Mononuclear cell (primary cell): ENCODE data around the gene PCDH8. TPM values are rescaled to one million over a fixed set of nuclear protein-coding genes. Genes with fewer than 3 reads are reported as not detected.
"Not testable (repeated sequence)": the region's sequence is repeated elsewhere in the genome, so short reads cannot be mapped to it uniquely, and the experiment has no call there.

Experiments
- H3K27me3 ChIP-seq: 2 replicates; pipeline ENCODE4 v1.6.0; 2011; ENCODE audit warnings: low read length, control low read depth; ENCODE audit not compliant: insufficient read depth
- H3K4me1 ChIP-seq: 2 replicates; pipeline ENCODE4 v1.5.1; 2011; ENCODE audit warnings: mild to moderate bottlenecking, low read length, control low read depth; ENCODE audit not compliant: insufficient read depth
- H3K4me3 ChIP-seq: 2 replicates; pipeline ENCODE4 v1.5.1; 2011; ENCODE audit warnings: mild to moderate bottlenecking, low read length, moderate library complexity
- H3K9me3 ChIP-seq: 2 replicates; pipeline ENCODE4 v1.5.1; 2011; ENCODE audit warnings: low read depth, mild to moderate bottlenecking, control low read depth, low read length
- total RNA-seq: library from RNA; depleted of rRNA; stranded (reverse); fragments of >200 nt; gene quantifications from one replicate; pipeline ENCODE4 v1.2.3, GENCODE V29; 2012

Gene PCDH8
- total RNA-seq, 1 donor, result not detected

DNA sequence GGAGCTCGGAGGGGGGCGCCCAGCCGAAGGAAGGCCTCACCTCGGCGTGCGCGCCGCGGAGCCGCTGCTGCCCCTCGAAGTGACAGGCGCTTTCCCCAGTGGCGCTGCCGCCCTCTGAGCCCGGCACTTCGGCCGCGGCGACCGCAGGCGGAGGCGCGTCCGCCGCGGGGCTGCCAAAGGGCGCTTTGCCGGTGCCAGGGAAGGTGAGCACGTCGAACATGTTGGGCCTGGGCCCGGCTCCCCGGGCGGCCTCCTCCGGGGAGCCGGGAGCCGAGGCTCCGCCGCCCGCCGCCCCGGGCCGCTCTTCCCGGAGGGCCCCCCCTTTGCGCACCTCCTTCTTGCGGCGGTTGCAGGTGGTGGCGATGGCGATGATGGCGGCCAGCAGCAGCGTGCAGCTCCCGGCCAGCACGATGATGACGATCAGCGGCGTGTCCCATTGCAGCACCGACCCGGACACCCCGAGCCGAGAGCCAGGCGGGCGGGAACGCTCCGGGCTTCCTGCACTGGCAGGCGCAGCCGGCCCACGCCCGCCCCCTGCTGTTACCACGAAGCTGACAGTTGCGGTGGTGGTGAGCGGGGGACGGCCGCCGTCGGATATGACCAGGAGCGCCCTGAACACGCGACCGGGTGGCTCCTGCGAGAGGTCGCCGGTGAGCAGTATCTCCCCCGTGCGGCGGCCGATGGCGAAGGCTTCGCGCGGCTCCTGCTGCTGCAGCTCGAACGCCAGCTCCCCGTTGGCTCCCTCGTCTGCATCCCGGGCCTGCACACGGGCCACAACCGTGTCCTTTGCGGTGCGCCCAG lies 2.5 kb downstream of the PCDH8 start:
- no peaks in the 10 kb centered on the region for H3K9me3 ChIP-seq
- H3K27me3 ChIP-seq, result peaks cover 75% of the 10 kb centered on the region
- H3K4me3 ChIP-seq, result no peak overlapping the region

DNA sequence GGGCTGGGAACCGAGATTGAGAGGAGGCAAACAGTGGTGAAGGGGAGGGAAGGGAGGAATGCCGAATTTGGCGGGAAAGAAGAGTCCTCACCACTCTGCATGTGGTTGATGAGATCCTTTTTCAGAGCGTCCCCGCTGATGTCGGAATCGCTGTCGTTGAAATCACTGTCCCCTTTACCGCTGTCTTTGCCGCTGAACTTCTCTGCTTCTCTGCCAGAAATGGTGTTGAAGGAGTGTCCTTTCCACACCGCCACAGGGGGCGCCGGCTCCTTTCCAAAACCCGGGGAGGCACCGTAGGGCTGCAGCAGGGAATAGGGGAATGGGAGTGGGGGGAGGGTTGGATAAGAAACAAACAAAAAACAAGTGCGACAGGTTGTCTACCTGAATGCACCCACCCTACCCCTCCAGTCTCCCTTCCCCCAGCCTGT lies 3.1 kb downstream of the PCDH8 start:
- Histone ChIP-seq H3K4me1 (peaks cover 7% of the 10 kb centered on the region), H3K4me3 (no peak overlapping the region), H3K27me3 (peaks cover 74% of the 10 kb centered on the region), H3K9me3 (no peaks in the 10 kb centered on the region)

More for the DNA sequence above, 2.5 kb downstream of the PCDH8 start:
- H3K4me1 ChIP-seq, result peaks cover 13% of the 10 kb centered on the region

DNA sequence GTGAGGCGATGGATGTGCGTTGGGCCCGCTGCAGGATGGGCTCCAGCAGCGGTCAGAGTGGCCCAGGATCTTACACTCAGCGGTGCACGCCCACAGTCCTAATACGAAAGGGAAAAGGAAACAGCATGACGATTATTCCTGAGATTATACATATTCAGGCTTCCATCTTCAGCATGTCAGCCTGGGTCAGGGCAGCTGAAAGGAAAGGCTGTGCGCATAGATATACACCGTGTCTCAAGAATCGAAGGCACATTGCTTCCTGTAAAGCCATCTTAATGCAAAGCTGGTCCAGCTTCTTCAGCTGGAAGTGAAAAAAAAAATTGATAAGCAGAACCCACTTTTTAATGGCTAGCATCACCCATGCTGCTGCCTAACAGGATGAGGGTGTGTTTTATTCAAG lies 3.6 kb downstream of the PCDH8 start:
- Histone ChIP-seq H3K27me3 (peaks cover 72% of the 10 kb centered on the region), H3K4me3 (no peak overlapping the region), H3K4me1 (peaks cover 5% of the 10 kb centered on the region)

DNA sequence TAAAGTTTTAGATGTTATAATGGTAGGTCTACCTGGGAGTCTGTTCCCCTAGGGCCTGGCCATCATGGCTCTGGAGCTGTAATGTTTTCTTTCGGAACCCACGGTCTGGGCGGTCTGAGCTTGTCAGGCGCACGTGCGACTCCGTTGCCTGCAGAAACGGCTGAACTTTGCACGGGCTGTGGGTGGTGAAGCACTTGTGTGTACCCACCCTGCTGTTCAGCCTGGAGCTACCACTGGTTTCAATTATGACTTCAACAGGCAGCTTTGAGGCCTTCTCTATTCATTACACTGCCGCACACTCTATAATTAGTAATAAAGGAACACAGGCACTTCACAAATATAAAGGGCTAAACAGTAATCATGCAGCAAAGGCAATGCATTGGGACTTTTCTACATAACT lies 6.0 kb downstream of the PCDH8 start:
- H3K9me3 ChIP-seq, result no peaks in the 10 kb centered on the region
- peaks cover 5% of the 10 kb centered on the region for H3K4me1 ChIP-seq
- H3K4me3 ChIP-seq, result no peak overlapping the region
- H3K27me3 ChIP-seq, result peaks cover 48% of the 10 kb centered on the region

More for the DNA sequence above, 3.6 kb downstream of the PCDH8 start:
- no peaks in the 10 kb centered on the region for H3K9me3 ChIP-seq

DNA sequence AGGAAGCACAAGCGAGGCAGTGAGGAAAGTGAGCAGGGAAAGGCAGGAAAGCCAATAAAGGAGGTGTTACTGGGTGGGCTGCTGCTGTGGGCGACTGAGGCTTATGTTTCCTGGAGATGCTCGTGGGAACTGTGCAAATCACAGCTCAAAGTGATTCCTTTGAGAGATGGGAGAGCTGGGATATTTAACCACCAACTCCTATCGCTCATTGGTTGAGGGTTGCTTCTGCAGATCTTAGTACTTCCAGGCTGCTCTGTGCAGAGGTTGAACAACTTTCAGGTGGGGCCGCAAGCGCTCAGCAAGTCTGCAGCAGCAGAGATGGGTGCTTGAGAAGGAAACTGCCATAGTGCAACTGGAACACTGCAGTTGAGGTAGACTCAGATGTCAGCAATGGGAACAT lies 8.4 kb downstream of the PCDH8 start:
- Histone ChIP-seq H3K9me3 (no peaks in the 10 kb centered on the region), H3K27me3 (peaks cover 25% of the 10 kb centered on the region), H3K4me3 (no peak overlapping the region), H3K4me1 (no peaks in the 10 kb centered on the region)

DNA sequence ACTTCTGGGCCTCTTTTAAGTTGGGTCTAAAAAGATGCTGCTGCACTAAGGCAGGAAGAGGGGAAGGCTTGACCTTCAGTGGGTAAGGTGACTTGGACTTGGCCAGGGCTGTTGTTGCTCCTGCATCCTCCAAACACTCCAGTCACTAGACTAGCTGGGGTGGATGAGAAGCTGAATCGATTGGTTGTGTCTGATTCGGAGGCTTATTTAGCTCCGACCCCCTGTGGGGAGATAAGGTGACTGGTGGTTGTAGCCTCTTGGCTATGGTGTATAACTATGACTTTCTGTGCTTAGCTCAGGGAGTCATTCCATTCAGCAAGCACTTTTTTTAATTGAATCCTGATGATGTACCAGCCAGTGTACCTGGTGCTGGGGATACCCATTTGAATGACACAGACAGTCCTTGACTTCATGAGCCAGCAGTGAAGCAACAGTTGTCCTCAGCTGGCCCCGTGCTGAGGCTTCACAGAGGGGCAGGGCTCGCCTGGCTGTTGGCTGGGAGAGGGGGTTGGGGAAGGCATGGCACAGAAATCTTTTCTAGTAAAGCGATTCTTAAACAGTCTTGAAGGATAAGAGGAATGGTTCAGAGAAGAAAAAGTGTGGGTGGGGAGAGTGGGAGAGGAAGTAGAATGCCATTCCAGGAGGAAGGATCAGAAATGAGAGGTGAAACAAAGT lies 9.9 kb downstream of the PCDH8 start:
- H3K4me3 ChIP-seq, result no peak overlapping the region
- H3K27me3 ChIP-seq, result peaks cover 12% of the 10 kb centered on the region
- no peaks in the 10 kb centered on the region for H3K9me3 ChIP-seq
- H3K4me1 ChIP-seq, result no peaks in the 10 kb centered on the region

DNA sequence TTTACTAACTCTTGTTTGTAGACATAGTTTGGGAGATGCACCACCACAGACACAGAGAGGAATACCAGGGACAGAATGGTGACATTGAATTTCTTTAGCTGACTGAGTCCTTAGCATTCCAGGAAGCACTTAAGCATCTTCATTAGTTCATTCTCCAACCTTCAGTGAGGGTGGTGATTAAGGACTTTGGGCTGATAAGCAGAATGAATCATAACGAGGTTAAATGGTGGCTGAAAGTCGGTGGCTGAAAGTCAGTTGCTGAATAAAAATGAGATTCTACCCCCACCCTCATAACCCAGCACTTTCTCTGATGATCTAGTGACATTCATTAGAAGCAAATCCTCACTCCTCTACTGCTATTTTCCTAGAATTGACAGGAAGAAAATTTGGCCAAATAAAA lies 10.6 kb downstream of the PCDH8 start:
- H3K4me3 ChIP-seq, result no peak overlapping the region
- H3K9me3 ChIP-seq, result no peaks in the 10 kb centered on the region

DNA sequence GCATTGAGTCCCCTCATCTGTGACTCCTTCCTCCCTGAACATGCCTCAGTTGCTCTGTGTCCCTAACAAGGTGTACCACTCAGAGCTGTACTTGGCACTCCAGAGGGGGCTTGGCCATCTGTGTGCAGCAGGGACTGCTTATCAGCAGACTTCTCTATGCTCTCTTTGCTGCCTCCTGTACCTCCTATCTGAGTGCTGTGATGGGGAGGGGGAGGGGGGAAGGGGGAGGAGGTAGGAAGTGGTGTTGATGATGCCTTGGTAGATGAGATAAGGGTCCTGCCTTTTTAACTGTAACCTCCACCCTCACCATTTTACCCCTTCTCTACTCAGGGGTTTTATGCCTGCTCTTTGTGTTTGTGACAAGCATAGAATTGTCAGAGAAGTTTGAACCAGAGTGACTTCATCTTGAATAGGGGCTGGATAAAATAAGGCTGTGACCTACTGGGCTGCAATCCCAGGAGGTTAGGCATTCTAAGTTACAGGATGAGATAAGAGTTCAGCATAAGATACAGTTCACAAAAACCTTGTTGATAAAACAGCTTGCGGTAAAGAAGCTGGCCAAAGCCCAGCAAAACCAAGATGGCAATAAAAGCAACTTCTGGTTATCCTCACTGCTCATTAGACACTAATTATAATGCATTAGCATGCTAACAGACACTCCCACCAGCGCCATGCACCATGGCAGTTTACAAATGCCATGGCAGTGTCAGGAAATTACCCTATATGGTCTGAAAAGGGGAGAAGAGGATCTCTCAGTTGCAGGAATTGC lies 13.2 kb downstream of the PCDH8 start:
- Histone ChIP-seq H3K27me3 (peaks cover 1% of the 10 kb centered on the region), H3K4me1 (no peaks in the 10 kb centered on the region), H3K9me3 (no peaks in the 10 kb centered on the region)

More for the DNA sequence above, 10.6 kb downstream of the PCDH8 start:
- peaks cover 8% of the 10 kb centered on the region for H3K27me3 ChIP-seq
- no peaks in the 10 kb centered on the region for H3K4me1 ChIP-seq

DNA sequence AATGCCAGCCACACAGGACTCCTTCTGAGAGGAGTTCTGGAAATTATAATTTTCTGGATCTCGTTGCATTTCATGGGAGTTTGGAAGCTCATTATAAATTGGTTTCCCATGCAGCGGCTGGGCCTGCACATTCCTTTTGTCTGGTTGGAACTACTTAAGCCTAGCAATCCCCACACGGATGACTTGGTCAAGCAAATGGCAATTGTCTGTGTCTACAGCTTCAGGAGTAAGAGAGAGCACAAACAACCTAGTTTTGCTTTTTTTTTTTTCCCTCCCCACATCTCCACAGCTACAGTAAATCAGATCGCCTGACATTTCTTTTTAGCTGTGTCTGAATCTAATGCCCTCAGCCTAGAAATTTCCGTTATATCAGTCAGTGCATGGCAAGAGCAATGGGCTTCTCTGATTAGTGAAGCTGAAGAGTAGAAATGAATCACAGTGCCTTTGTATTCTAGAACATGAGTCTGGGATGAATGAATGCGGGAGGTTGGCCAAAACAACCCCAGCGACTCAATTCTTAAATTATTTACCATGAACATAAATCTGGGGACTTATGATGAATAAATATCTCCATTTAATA lies 15.1 kb downstream of the PCDH8 start:
- Histone ChIP-seq H3K4me1 (no peaks in the 10 kb centered on the region), H3K4me3 (no peak overlapping the region), H3K9me3 (no peaks in the 10 kb centered on the region), H3K27me3 (no peaks in the 10 kb centered on the region)

More for the DNA sequence above, 13.2 kb downstream of the PCDH8 start:
- H3K4me3 ChIP-seq, result no peak overlapping the region

DNA sequence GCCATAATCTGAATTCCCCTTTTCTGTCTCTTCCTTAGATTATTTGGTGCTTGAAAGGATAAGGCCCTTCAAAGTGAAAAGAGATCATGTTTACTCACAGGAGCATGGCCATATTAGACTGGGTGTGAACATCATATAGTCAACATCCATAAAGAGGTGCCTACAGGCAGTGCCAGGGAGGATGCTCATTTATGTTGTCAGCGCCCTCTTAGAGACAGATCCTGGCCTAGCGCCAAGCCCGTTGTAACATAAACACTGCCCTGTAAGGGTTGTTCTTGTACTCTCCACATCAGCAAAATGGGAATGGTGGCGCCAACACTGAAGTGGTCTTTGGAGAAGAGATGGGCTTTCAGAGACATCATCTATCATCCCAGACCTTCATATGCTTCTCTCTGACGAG lies 16.1 kb downstream of the PCDH8 start:
- Histone ChIP-seq H3K4me1 (no peaks in the 10 kb centered on the region), H3K27me3 (no peaks in the 10 kb centered on the region), H3K9me3 (no peaks in the 10 kb centered on the region), H3K4me3 (no peak overlapping the region)

DNA sequence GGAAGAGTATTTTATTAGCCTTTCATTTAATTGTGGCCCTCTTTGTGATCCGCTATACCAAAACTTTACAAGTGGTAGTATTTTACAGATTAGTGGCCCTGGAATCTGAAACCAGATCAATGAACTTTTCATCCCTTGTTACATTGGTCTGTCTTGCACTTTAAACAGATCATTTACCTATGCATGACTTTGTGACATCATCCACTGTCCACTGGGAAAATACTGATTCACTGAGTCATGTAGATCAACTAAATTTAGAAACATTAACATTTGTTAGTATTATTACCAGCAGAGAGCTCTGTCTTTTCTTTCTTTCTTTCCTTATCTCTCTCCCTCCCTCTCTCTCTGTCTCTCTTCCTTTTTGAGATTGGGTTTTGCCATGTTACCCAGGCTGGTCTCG lies 17.5 kb downstream of the PCDH8 start:
- Histone ChIP-seq H3K27me3 (no peaks in the 10 kb centered on the region), H3K4me3 (no peak overlapping the region), H3K4me1 (no peaks in the 10 kb centered on the region), H3K9me3 (no peaks in the 10 kb centered on the region)

DNA sequence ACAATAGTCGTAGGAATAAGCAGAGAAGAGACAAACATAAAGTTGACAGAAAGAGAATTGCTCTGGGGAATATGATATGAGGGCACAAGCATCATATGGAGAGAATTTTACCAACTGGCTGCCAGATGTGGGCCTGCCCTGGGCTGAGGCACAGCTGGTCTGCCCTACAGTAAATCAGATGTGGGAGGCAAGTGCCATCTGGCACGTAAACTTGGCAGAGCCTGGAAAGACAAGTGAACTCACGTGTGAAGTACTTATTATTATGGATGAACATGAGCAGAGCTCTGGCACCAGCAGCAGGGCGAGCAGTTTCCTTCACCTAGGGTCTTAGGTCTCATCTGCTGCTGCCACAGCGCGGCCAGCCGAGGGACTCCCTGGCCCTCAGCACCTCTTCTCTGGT lies 20.6 kb downstream of the PCDH8 start:
- no peaks in the 10 kb centered on the region for H3K4me1 ChIP-seq
- H3K27me3 ChIP-seq, result peaks cover 3% of the 10 kb centered on the region
- no peak overlapping the region for H3K4me3 ChIP-seq
- no peaks in the 10 kb centered on the region for H3K9me3 ChIP-seq

DNA sequence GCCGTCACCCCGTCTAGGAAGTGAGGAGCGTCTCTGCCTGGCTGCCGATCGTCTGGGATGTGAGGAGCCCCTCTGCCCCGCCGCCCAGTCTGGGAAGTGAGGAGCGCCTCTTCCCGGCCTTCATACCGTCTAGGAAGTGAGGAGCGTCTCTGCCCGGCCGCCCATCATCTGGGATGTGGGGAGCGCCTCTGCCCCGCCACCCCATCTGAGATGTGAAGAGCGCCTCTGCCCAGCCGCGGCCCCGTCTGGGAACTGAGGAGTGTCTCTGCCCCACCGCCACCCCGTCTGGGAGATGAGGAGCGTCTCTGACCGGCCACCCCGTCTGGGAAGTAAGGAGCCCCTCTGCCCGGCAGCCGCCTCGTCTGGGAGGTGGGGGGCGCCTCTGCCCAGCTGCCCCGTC lies 30.6 kb downstream of the PCDH8 start:
- H3K4me1 ChIP-seq, H3K4me3 ChIP-seq, H3K9me3 ChIP-seq, H3K27me3 ChIP-seq: not testable (repeated sequence)

DNA sequence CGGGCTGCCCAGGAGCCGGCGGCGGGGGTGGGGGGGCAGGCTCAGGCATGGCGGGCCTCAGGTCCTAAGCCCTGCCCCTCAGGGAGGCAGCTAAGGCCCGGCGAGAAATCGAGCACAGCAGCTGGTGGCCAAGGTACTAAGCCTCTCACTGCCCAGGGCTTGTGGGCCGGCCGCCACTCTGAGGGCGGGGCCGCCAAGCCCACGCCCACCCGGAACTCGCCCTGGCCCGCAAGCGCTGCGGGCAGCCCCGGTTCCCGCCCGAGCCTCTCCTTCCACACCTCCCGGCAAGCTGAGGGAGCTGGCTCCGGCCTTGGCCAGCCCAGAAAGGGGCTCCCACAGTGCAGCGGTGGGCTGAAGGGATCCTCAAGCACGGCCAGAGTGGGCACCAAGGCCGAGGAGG lies 33.1 kb downstream of the PCDH8 start:
- no peaks in the 10 kb centered on the region for H3K4me1 ChIP-seq
- H3K27me3 ChIP-seq, result no peaks in the 10 kb centered on the region
- no peaks in the 10 kb centered on the region for H3K9me3 ChIP-seq
- no peak overlapping the region for H3K4me3 ChIP-seq

DNA sequence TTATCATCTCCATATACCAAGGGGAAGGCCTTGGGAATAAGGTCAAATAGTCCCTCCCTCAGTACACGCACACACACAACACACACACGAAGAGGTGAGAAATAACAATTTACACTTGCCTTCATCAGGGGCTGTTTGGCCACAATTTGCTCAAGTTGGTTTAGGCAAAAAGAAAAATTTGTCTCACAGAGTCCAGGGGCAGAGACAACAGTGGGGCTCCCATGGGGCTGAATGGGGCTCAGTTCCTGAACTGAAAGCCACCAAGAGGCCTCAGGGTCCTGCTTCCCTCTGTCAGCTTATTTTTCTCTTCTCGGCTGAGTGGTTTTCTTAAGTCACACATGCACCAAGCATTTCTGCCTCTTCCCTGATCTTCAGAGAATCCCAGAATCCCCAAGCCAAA lies 35.5 kb downstream of the PCDH8 start:
- Histone ChIP-seq H3K4me3 (no peak overlapping the region), H3K9me3 (no peaks in the 10 kb centered on the region), H3K27me3 (no peaks in the 10 kb centered on the region), H3K4me1 (no peaks in the 10 kb centered on the region)
